Stimulated activated naive CD8-positive, alpha-beta T cell treated with anti-CD3 and anti-CD28 coated beads, Interleukin-15, Interleukin-2, amounts not matched to agents 100 U/mL and 50 U/mL, for 24 hours (primary cell): ENCODE data around the gene LINGO1.

Experiments used
- ATAC-seq: fragments of 150-1000 bp; cut with Tn5 transposase; one replicate; pipeline ENCODE4 v1.10.0; 2021
- DNase-seq: peaks from one replicate; pipeline ENCODE4 v3.0.0; 2021

LINGO1 gene

GRCh38 chr15:77592758-77593157 lies 40.0 kb downstream of the LINGO1 start:
- no peak for DNase-seq
- ATAC-seq: no peak

- DNase-seq (no peak), ATAC-seq (no peak)
These were observed 40.6 kb downstream of the LINGO1 start for GRCh38 chr15:77591968-77592613.

- ATAC-seq: no peak
These were observed 42.9 kb downstream of the LINGO1 start for GRCh38 chr15:77589839-77590238.

GRCh38 chr15:77588126-77588525 lies 44.6 kb downstream of the LINGO1 start:
- no peak for DNase-seq
- ATAC-seq: no peak

More at GRCh38 chr15:77589839-77590238, 42.9 kb downstream of the LINGO1 start:
- DNase-seq: no peak

GRCh38 chr15:77584691-77585090 lies 48.0 kb downstream of the LINGO1 start:
- DNase-seq: no peak
- ATAC-seq: no peak

- no peak for DNase-seq
These were observed 48.5 kb downstream of the LINGO1 start for GRCh38 chr15:77584201-77584600.

GRCh38 chr15:77582763-77583162 lies 49.9 kb downstream of the LINGO1 start:
- no peak for ATAC-seq
- DNase-seq: no peak

More at GRCh38 chr15:77584201-77584600, 48.5 kb downstream of the LINGO1 start:
- no peak for ATAC-seq

- ATAC-seq (no peak), DNase-seq (no peak)
These were observed 50.7 kb downstream of the LINGO1 start for GRCh38 chr15:77581896-77582569.

- DNase-seq (no peak), ATAC-seq (no peak)
These were observed 51.6 kb downstream of the LINGO1 start for GRCh38 chr15:77580996-77581682.

- ATAC-seq: no peak
- DNase-seq: no peak
These were observed 53.1 kb downstream of the LINGO1 start for GRCh38 chr15:77579498-77580188.

- no peak for ATAC-seq
- DNase-seq: no peak
These were observed 53.9 kb downstream of the LINGO1 start for GRCh38 chr15:77578641-77579372.

GRCh38 chr15:77577366-77577950 lies 55.3 kb downstream of the LINGO1 start:
- DNase-seq (no peak), ATAC-seq (no peak)

- no peak for ATAC-seq
- DNase-seq: no peak
These were observed 56.2 kb downstream of the LINGO1 start for GRCh38 chr15:77576538-77576937.

GRCh38 chr15:77575203-77575934 lies 57.3 kb downstream of the LINGO1 start:
- no peak for DNase-seq
- ATAC-seq: no peak

- no peak for DNase-seq
- no peak for ATAC-seq
These were observed 58.0 kb downstream of the LINGO1 start for GRCh38 chr15:77574521-77575202.

GRCh38 chr15:77573802-77574201 lies 58.9 kb downstream of the LINGO1 start:
- DNase-seq: no peak
- no peak for ATAC-seq

GRCh38 chr15:77572186-77572585 lies 60.5 kb downstream of the LINGO1 start:
- DNase-seq (no peak), ATAC-seq (no peak)

- no peak for DNase-seq
- ATAC-seq: no peak
These were observed 61.0 kb downstream of the LINGO1 start for GRCh38 chr15:77571741-77572140.

- no peak for ATAC-seq
- DNase-seq: no peak
These were observed 61.5 kb downstream of the LINGO1 start for GRCh38 chr15:77571181-77571580.

GRCh38 chr15:77569729-77570125 lies 63.0 kb downstream of the LINGO1 start:
- ATAC-seq (no peak), DNase-seq (no peak)
